HG03571 (cell line): ENCODE results near the gene RPGR.

Source experiments
- ATAC-seq: cut with Tn5 transposase; IDR thresholded peaks from one replicate; pipeline ENCODE4 v1.9.1; 2021; ENCODE audit not compliant: unreplicated experiment

Gene RPGR

GRCh38 chrX:38332505-38332904, 5.2 kb upstream of the RPGR start:
- no peak for ATAC-seq

GRCh38 chrX:38327775-38328081, 419 bp upstream of the RPGR start:
- peak; percentile 2 for ATAC-seq

GRCh38 chrX:38326086-38326485, 1.2 kb downstream of the RPGR start:
- ATAC-seq, result no peak

- ATAC-seq, result no peak
Measured at GRCh38 chrX:38320819-38321218, 6.5 kb downstream of the RPGR start.

GRCh38 chrX:38318606-38319005, 8.7 kb downstream of the RPGR start:
- no peak for ATAC-seq

GRCh38 chrX:38318196-38318595, 9.1 kb downstream of the RPGR start:
- ATAC-seq, result no peak

GRCh38 chrX:38315186-38315585, 12.1 kb downstream of the RPGR start:
- ATAC-seq, result no peak

GRCh38 chrX:38313190-38313589, 14.1 kb downstream of the RPGR start:
- no peak for ATAC-seq

- no peak for ATAC-seq
Measured at GRCh38 chrX:38312436-38312835, 14.9 kb downstream of the RPGR start.

GRCh38 chrX:38311743-38312142, 15.6 kb downstream of the RPGR start:
- no peak for ATAC-seq

- ATAC-seq, result no peak
Measured at GRCh38 chrX:38305971-38306370, 21.3 kb downstream of the RPGR start.

GRCh38 chrX:38304010-38304409, 23.3 kb downstream of the RPGR start:
- no peak for ATAC-seq

GRCh38 chrX:38293741-38294140, 33.6 kb downstream of the RPGR start:
- ATAC-seq, result no peak

GRCh38 chrX:38287674-38288073, 39.6 kb downstream of the RPGR start:
- no peak for ATAC-seq

GRCh38 chrX:38285649-38286048, 41.7 kb downstream of the RPGR start:
- ATAC-seq, result no peak

GRCh38 chrX:38282049-38282448, 45.3 kb downstream of the RPGR start:
- no peak for ATAC-seq

- no peak for ATAC-seq
Measured at GRCh38 chrX:38279188-38279587, 48.1 kb downstream of the RPGR start.

- ATAC-seq, result no peak
Measured at GRCh38 chrX:38278682-38279081, 48.6 kb downstream of the RPGR start.

GRCh38 chrX:38277802-38278201, 49.5 kb downstream of the RPGR start:
- no peak for ATAC-seq

GRCh38 chrX:38277136-38277535, 50.2 kb downstream of the RPGR start:
- ATAC-seq, result no peak

GRCh38 chrX:38276089-38276488, 51.2 kb downstream of the RPGR start:
- ATAC-seq, result no peak

- ATAC-seq, result no peak
Measured at GRCh38 chrX:38275615-38276014, 51.7 kb downstream of the RPGR start.

- no peak for ATAC-seq
Measured at GRCh38 chrX:38273453-38273852, 53.9 kb downstream of the RPGR start.

GRCh38 chrX:38271154-38271716, 56.1 kb downstream of the RPGR start:
- ATAC-seq, result peak; percentile 82
